H1 (cell line): ENCODE results near the gene OR2A25.

ENCODE experiments used
- CBX8 ChIP-seq: fragments of 300-800, 300-1000 bp; sonication (generic); IDR thresholded peaks from 2 replicates; pipeline ENCODE4 v1.7.1; 2016; ENCODE audit warnings: low read depth, low read length, borderline replicate concordance
- CHD2 ChIP-seq: IDR thresholded peaks from 2 replicates; pipeline ENCODE4 v1.6.1; 2012; ENCODE audit warnings: low read length, improper control_type of control experiment
- EP300 ChIP-seq, 2 experiments: IDR thresholded peaks; 1 replicate in 1 of 2; 2 replicates in 1 of 2; pipeline ENCODE4 v1.6.1; 2011 to 2012; ENCODE audit warnings: low read depth in 2 of 2, low read length in 2 of 2, mild to moderate bottlenecking in 2 of 2, borderline replicate concordance in 1 of 2, inconsistent platforms in 1 of 2, moderate library complexity in 1 of 2
- EZH2 ChIP-seq: fragments of 200-600 bp; sonication (generic); IDR thresholded peaks from 2 replicates; pipeline ENCODE4 v1.7.1; 2012; ENCODE audit warnings: low read depth, mild to moderate bottlenecking, moderate library complexity, low read length, inconsistent platforms; ENCODE audit not compliant: severe bottlenecking
- KDM1A ChIP-seq: fragments of 200-600, 300-600 bp; sonication (generic); IDR thresholded peaks from 2 replicates; pipeline ENCODE4 v1.7.1; 2016; ENCODE audit warnings: mild to moderate bottlenecking, low read length, borderline replicate concordance
- POLR2A ChIP-seq, 2 experiments: IDR thresholded peaks; 1 replicate in 1 of 2; 2 replicates in 1 of 2; pipeline ENCODE4 v1.6.1; 2011; ENCODE audit warnings: low read depth in 2 of 2, low read length in 2 of 2, mild to moderate bottlenecking in 2 of 2; ENCODE audit errors: control extremely low read depth in 1 of 2
- RNF2 ChIP-seq: fragments of 200-900, 300-1000 bp; sonication (generic); IDR thresholded peaks from 2 replicates; pipeline ENCODE4 v1.7.1; 2016; ENCODE audit warnings: borderline replicate concordance, low read depth, mild to moderate bottlenecking, antibody characterized with exemption, low read length; ENCODE audit not compliant: poor library complexity, severe bottlenecking; ENCODE audit errors: missing control alignments
- SIX5 ChIP-seq: IDR thresholded peaks from 2 replicates; pipeline ENCODE4 v1.6.1; 2011; ENCODE audit warnings: mild to moderate bottlenecking, low read depth, low read length
- TEAD4 ChIP-seq: IDR thresholded peaks from 2 replicates; pipeline ENCODE4 v1.6.1; 2012; ENCODE audit warnings: low read depth, low read length, inconsistent platforms, mixed read lengths
- TF ChIP-seq, protein P1 (sequence below), 3 experiments: IDR thresholded peaks; 1 replicate in 2 of 3; 2 replicates in 1 of 3; pipeline versions ENCODE4 v1.5.1 to v1.6.1; 2011; ENCODE audit warnings: low read length in 3 of 3, mild to moderate bottlenecking in 3 of 3, inconsistent platforms in 2 of 3, low read depth in 1 of 3, moderate library complexity in 1 of 3; ENCODE audit not compliant: insufficient read depth in 1 of 3; ENCODE audit errors: control extremely low read depth in 1 of 3

DNA sequence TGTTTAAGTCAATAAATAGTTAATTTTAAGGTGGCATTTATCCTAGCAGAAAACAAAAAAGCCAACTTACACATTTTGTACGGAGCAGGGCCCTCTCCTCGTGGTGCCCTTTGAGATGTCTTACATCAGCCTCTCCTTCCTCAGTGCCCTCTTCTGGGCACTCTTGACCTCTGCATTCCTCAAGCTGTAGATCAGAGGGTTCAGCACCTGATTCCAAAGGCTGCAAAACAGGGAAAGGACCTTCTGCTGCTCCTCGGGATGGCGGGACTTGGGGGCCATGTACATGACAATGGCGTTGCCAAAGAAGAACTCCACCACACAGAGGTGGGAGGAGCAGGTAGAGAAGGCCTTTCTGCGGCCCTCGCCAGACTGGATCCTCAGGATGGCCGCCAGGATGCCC, 48.7 kb downstream of the OR2A25 start:
- TF ChIP-seq, protein P1, sequence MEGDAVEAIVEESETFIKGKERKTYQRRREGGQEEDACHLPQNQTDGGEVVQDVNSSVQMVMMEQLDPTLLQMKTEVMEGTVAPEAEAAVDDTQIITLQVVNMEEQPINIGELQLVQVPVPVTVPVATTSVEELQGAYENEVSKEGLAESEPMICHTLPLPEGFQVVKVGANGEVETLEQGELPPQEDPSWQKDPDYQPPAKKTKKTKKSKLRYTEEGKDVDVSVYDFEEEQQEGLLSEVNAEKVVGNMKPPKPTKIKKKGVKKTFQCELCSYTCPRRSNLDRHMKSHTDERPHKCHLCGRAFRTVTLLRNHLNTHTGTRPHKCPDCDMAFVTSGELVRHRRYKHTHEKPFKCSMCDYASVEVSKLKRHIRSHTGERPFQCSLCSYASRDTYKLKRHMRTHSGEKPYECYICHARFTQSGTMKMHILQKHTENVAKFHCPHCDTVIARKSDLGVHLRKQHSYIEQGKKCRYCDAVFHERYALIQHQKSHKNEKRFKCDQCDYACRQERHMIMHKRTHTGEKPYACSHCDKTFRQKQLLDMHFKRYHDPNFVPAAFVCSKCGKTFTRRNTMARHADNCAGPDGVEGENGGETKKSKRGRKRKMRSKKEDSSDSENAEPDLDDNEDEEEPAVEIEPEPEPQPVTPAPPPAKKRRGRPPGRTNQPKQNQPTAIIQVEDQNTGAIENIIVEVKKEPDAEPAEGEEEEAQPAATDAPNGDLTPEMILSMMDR (IDR thresholded peaks at IDR 0.05; ENCODE audit: control extremely low read depth in 1 of 3, insufficient read depth in 1 of 3, low read depth in 1 of 3, low read length in 3 of 3), result peak in 1 of 3 experiments; percentile 27; a peak in 1 of 4 replicates
- TF ChIP-seq CHD2, result no peak
- no peak for TF ChIP-seq SIX5
- TF ChIP-seq POLR2A (IDR thresholded peaks at IDR 0.05; ENCODE audit: control extremely low read depth in 1 of 2, low read depth in 2 of 2, low read length in 2 of 2), result no peak
- TF ChIP-seq TEAD4, result 0 out of 2 replicates have a peak, but pooled peaks have one; percentile 21
- no peak for TF ChIP-seq KDM1A
- TF ChIP-seq CBX8, result no peak
- TF ChIP-seq EZH2, result no peak
- TF ChIP-seq EP300 (IDR thresholded peaks at IDR 0.05; ENCODE audit: borderline replicate concordance in 1 of 2, low read depth in 2 of 2, low read length in 2 of 2), result no peak
- no peak for TF ChIP-seq RNF2
